ENCODE data around the gene LIG1. TPM values are rescaled to one million over a fixed set of nuclear protein-coding genes. Genes with fewer than 3 reads are reported as not detected.

Gene LIG1
- total RNA-seq, 1 donor from 2014 or later = 18.4 TPM

- Histone ChIP-seq H3K27me3 (ENCODE audit: low read depth) (no peaks in the 10 kb centered on the region), H3K36me3 (no peaks in the 10 kb centered on the region), H3K27ac (no peak overlapping the region), H3K9me3 (no peaks in the 10 kb centered on the region), H3K4me1 (no peaks in the 10 kb centered on the region), H3K4me3 (no peak overlapping the region)
- intact Hi-C loops (cut with DNase I) = no loop called here
- DNase-seq (no peak), ATAC-seq (no peak)
- TF ChIP-seq, protein P1, sequence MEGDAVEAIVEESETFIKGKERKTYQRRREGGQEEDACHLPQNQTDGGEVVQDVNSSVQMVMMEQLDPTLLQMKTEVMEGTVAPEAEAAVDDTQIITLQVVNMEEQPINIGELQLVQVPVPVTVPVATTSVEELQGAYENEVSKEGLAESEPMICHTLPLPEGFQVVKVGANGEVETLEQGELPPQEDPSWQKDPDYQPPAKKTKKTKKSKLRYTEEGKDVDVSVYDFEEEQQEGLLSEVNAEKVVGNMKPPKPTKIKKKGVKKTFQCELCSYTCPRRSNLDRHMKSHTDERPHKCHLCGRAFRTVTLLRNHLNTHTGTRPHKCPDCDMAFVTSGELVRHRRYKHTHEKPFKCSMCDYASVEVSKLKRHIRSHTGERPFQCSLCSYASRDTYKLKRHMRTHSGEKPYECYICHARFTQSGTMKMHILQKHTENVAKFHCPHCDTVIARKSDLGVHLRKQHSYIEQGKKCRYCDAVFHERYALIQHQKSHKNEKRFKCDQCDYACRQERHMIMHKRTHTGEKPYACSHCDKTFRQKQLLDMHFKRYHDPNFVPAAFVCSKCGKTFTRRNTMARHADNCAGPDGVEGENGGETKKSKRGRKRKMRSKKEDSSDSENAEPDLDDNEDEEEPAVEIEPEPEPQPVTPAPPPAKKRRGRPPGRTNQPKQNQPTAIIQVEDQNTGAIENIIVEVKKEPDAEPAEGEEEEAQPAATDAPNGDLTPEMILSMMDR (IDR thresholded peaks at IDR 0.05) = no peak
Measured at GRCh38 chr19:48069435-48069834, 100.7 kb downstream of the LIG1 start.

Other genes with a start within 250 kb of the LIG1 start
- not detected for gene BSPH1, start 178.2 kb downstream of the LIG1 start, total RNA-seq
- gene ELSPBP1, start 175.7 kb downstream of the LIG1 start, total RNA-seq = not detected
- gene CABP5, start 126.3 kb downstream of the LIG1 start, total RNA-seq = not detected
- 11.2 TPM for gene PLA2G4C, start 59.5 kb downstream of the LIG1 start, total RNA-seq
- 7.7 TPM for gene ZSWIM9, start 336 bp upstream of the LIG1 start, total RNA-seq
- 101 TPM for gene CARD8, start 85.6 kb upstream of the LIG1 start, total RNA-seq
- 1.4 TPM for gene ZNF114, start 99.7 kb upstream of the LIG1 start, total RNA-seq
- gene EMP3, start 155.2 kb upstream of the LIG1 start, total RNA-seq = 123 TPM
- 11.1 TPM for gene TMEM143, start 193.6 kb upstream of the LIG1 start, total RNA-seq
- gene SYNGR4, start 194.0 kb upstream of the LIG1 start, total RNA-seq = not detected
- 137 TPM for gene KDELR1, start 221.2 kb upstream of the LIG1 start, total RNA-seq
- 0.95 TPM for gene GRIN2D, start 223.3 kb upstream of the LIG1 start, total RNA-seq